HG02870 (cell line): Measurements from ENCODE around the gene SF3B6.
"Not testable (repeated sequence)": the region's sequence is repeated elsewhere in the genome, so short reads cannot be mapped to it uniquely, and the experiment has no call there.

Experiments
- ATAC-seq: cut with Tn5 transposase; IDR thresholded peaks from one replicate; pipeline ENCODE4 v1.9.1; 2021; ENCODE audit warnings: mild to moderate bottlenecking, moderate library complexity; ENCODE audit not compliant: unreplicated experiment

Gene SF3B6, protein sequence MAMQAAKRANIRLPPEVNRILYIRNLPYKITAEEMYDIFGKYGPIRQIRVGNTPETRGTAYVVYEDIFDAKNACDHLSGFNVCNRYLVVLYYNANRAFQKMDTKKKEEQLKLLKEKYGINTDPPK

DNA sequence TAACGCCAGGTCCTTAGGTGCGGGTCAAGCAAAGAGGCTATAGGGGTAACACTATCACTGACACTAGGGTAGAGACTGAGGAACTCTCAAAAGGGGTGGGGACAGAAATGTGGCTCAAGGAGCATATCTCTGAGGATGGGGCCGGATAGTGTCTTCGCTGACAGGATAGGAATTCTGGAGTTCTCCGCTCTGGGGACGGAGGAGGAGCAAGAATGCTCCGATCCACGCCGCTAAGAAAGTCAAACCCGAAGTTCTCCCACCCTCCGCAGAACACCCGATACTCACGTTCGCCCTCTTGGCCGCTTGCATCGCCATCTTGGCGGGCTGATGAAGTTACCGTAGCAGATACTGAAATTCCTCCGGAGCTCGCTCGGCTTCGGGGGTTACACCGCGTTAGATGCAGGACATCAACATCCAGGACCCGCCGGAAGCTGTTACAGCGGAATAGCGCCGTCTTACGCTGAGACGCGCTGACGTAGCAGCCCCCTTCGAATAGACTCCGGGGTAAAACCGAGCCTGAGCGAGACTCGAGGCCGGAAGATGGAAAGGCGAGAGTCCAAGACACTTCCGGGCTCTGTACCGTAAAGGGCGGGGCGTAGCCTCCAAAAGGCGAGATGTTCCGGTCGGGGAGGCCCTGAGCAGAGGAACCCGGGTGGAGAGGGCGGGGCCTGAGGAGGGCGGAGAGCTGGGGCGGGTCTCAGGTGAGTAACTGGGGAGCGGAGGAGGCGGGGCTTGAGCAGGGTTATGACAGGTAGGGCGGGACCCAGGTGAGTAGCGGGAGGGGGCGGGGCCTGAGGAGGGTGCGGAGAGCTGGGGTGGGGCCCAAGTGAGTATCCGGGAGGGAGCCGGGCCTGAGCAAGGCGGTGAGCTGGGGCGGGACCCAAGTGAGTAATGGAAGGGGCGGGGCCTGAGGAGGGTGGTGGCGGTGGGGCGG is at the start of gene SF3B6:
Gene SF3B6 (minus strand): TSS at position 412 of the 934 bp plus-strand sequence. CDS start 97 bp downstream, at position 315.
- peak; percentile 98 for ATAC-seq

DNA sequence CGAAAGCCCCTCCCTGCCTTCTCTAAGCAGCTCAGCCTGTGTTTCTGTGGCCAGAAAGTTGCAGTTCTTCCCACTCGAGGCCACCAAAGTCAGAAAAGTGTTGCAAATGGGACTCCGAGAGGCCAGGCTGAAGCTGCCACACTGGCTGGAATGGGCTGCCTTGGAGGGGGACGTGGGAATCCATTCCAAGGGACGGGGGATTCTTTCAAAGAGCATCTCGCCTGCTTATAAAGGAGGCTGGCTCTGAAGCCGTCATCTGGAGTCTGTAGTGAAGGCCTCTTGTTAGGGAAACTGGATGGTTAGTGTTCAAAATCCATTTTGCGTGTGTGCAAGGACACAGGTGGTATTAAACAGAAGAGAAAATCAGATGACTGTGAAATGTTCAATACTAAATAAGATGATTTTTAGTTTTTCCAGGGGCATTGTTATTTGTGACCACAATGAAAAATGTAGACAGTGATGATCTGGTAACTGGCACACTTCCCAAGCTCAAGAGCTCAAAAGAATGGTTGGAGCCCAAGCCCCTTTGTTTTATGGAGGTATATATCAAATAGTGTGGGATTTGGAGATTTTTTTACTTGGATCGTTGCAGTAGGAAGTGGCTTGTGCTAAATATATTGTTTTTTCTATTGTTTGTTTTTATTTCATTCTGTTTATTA is 47.9 kb upstream of the SF3B6 start:
- peak; percentile 1 for ATAC-seq

DNA sequence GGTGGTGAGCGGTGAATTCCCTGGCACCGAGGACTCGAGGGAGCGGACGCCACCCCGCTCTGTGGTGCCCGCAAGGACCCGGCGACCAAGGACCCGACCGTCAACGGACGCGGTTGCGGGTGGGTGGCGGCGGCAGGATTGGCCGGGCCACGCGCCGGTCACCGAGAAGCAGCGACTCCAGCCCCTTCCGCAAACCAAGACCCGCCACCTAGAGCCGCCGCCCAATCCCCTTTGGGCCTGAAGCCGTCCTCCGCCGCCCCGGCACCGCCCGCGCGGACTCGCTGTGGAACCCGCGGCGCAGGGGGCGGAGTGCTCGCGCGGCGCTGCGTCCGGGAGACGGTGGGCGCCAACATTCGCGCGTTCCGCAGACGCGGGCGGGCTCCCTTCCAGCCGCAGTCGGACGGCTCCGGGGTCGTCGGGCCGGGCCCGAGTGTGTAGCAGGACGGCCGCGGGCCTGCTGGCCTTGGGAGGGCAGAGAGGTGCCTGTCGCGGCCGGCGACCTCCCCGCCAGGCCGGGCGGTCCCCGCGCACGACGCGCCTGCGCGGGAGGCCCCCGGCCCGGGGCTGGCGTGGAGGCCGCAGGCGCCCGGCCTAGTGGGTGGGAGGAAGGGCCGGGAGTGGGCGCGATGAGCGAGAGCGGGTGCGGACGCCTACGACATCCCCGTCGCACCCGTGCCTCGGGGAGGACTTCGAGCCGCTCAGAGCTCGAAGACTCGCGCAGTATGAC is 47.2 kb upstream of the SF3B6 start, which contains the start of the genes FAM228B and PFN4:
Gene FAM228B (plus strand): TSS at position 275 of the 727 bp plus-strand sequence. CDS start 893 bp downstream, outside the sequence.
Gene PFN4 (minus strand): TSS at position 140 of the 727 bp plus-strand sequence. CDS start 799 bp downstream, outside the sequence.
- peak; percentile 88 for ATAC-seq

DNA sequence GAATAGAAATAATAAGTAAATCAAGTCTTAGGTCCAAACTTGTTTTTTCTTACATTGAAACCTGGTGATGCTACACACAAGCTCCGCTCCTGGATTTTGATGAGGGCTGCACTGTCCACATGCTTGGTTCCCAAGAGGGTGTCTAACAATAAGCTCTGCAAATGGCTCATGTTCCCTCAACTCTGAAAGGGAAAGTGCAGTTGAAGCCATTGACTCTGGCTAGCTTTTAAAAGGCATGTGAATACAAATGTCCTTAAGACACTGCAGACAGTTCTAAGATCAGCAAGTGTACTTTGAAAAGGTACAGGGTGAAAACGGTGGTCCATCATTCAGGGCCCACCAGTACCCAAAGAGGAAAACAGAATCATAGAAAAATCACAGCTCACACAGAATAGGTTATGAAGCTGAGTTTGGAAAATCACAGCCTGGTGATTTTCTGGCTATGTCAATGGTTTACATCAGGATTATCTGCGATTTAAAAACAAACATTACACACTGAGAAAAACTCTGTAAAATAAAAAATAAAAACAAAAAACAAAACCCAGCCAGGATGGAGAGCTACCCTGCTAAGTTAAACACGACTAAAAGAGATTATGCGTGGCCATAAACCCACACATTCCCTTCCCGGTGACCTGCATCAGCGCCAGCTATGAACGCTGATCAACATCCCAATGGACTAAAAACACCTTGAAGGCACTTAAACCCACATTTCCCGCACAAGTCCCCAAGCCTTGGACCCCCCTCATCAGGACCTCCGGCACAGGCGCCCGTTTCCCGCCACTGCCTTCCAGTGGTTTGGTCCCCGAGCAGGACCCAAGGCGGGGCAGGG is 46.5 kb upstream of the SF3B6 start:
- no peak for ATAC-seq

DNA sequence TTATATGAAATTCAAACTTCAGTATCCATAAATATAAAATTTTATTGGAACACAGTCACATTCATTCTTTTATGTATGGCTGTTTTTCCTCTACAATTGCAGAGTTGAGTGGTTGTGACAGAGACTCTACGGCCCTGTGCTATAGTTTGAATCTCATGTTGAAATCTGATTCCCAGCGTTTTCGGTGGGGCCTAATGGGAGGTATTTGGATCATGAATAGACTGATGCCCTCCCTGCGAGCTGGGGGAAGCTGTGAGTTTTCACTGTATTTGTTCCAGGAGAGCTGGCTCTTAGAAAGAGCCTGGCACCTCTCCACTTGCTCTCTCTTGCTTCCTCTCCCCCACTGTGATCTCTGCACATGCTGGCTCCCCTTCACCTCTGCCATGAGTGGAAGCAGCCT is 45.3 kb upstream of the SF3B6 start:
- no peak for ATAC-seq

DNA sequence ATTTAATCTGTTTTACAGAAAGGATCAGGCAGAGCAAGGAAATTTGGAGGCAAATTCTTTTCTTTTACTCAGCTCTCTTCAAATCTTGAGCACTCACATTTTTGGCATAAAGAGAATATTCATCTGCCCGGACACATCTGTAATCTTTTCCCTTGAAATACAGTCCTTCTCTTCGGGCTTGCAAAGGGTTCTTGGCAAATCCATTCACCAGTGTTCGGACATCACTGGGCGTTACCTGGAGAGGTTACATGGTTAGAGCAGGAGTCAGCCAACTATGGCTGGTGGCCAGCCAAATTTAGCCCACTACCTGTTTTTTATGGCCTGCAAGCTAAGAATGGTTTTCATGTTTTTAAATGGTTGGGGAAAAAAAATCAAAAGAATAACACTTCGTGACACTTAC is 44.9 kb upstream of the SF3B6 start:
- ATAC-seq: no peak

DNA sequence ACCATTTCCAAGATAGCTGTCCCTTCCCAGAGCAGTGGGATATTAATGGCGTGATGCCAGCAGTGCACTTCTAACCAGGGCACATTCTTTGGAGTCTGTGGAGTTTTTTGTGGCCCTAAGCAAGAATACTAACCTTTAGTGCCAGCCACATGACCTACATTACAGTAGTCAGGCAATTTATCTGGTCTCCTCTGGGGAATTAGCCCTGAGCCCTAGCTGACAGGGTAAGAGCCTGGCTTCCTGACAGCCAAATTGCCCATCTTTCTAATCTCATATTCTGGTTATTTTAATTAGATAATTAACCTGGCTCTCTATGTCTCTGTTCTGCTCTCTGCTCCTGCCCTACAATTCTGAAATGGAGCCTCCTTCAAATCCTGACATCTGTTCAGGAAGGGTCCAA is 41.8 kb upstream of the SF3B6 start:
- no peak for ATAC-seq

DNA sequence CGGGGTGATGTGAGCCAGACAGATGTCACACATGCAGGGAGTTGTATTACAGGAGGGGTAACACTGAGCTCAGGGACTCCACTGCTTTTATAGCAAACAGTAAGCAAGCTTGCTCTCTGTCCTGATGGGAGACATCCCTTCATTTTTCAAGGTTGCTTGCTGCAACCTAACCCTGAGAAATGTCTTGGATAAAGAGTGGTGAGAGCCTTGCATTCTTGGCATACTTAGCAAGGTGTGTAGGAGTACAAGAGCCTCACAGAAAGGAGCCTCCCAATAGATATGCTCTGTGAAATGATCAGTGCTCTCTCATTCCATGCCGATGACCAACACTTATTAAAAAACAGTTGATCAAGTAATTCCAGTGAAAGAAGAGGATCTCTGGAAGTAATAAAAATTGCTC is 38.9 kb upstream of the SF3B6 start:
- no peak for ATAC-seq

DNA sequence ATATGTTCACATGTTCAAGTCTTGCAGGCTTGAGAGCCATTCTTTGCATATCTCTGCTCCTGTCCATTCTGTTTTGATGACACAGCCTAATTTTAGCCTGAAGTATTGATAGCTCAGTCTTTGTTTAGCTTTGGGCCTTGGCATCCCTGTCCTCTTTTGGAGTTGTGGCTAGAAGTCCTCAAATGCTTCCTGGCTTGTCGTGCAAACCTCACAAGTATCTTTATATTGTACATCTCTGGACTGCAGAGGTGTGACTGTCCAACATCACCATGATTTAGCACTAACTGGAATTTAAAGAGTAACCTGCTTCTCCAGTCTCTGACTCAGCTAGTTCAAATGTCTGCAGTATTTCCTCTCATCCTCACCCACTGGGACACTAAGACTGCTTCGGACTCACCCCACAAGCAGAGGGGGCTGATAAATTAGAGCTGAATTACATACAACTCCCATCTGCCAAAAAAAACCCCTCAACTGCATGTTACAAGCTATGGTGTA is 35.3 kb upstream of the SF3B6 start:
- no peak for ATAC-seq

DNA sequence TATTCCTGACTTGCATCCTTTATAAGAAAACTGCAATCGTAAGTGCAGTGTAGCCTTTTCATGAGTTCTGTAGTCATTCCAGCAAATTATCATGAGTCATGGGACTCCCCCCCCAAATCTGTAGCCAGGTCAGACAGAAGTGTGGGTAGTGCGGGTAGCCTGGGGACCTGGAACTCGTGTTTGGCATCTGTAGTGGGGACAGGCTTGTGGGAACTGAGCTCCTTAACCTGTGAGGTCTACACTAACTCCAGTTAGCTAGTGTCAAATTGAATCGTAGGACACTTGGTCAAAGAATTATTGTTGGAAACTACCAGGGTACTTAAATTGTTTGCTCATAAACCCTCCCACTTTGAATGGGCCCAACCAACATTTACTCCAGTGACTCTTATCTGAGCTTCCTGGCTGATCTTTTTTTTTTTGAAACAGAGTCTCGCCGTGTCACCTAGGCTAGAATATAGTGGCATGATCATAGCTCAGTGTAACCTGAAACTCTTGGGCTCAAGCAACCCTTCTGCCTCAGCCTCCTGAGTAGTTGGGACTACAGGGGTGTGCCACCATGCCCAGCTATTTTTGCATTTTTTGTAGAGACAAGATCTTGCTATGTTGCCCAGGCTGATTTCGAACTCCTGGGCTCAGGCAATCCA is 34.7 kb upstream of the SF3B6 start:
- no peak for ATAC-seq

DNA sequence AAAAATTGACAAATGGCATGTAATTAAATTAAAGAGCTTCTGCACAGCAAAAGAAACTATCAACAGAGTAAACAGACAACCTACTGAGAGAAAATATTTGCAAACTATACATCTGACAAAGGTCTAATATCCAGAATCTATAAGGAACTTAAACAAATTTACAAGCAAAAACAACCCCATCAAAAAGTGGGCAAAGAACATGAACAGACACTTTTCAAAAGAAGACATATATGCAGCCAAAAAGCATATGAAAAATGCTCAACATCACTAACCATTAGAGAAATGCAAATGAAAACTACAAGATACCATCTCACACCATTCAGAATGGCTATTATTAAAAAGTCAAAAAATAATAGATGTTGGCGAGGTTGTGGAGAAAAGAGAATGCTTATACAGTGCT is 33.3 kb upstream of the SF3B6 start:
- ATAC-seq: not testable (repeated sequence)

DNA sequence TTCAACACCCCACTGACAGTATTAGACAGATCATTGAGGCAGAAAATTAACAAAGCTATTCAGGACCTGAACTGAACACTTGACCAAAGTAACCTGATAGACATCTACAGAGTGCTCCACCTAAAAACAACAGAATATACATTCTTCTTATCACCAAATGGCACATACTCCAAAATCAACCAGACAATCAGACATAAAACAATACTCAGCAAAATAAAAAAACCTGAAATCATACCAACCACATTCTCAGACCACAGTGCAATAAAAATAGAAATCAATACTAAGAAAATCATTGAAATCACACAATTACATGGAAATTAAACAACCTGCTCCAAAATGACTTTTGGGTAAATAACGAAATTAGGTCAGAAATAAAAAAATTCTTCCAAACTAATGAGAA is 31.2 kb upstream of the SF3B6 start:
- ATAC-seq: no peak

DNA sequence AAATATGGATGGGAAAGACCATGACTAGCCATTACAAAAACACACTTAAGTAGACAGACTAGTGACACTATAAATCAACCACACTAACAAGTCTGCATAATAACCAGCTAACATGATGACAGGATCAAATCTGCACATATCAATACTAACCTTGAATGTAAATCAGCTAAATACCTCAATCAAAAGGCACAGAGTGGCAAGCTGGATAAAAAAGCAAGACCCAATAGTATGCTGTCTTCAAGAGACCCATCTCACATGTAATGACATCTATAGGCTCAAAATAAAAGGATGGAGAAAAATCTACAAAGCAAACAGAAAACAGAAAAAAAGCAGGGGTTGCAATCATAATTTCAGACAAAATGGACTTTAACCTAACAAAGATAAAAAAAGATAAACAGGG is 30.7 kb upstream of the SF3B6 start:
- no peak for ATAC-seq

DNA sequence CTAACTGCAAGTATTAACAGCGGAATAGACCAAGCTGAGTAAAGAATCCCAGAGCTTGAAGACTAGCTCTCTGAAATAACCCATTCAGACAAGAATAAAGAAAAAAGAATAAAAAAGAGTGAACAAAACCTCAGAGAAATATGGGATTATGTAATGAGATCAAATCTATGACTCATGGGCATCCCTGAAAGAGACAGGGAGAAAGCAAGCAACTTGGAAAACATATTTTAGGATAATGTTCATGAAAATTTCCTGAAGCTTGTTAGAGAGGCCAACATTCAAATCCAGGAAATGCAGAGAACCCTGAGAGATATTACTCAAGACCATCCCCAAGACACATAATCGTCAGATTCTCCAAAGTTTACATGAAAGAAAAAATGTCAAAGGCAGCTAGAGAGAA is 29.7 kb upstream of the SF3B6 start:
- ATAC-seq: no peak

DNA sequence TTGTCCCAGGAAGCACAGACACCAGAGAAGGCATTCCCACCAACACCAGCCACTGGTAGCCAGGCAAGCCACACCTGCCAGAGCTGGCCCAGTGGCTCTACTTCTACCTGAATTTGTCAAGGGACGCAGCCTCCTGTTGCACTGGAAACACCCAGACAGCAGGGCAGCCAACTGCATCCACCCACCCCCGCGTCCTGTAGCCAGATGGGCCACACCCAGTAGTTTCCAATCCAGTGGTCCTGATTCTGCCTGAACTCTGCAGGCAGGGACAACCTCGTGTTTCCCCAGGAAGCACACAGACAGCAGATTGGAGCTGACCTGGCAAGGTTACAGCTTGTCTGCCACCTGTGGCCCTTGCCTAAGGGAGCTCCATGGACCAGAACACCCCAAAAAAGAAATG is 28.8 kb upstream of the SF3B6 start:
- ATAC-seq: no peak

DNA sequence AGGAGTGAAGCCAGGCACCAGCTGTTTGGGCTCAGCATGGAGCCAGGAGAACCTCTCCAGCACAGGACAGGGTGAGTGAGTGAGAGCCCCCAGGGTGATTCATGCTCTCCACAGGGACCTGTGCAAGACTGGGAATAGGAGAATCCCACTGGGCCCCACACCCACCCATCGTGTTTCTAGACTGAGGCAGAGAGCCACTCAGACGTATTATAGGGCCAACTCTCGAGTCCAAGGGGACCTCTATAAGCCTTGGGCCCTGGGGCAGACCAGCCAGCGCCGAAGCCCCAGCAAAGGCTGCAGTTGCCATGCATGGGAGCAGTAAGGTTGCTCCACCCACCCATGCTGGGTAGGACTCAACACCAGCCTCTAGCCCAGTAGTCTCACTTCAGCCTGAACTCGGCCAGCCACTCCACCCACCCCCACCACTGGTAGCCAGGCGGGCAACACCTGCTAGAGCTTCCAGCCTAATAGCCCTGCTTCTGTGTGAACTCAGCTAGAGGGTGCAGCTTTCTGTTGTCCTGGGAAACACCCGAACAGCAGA is 28.1 kb upstream of the SF3B6 start:
- no peak for ATAC-seq

DNA sequence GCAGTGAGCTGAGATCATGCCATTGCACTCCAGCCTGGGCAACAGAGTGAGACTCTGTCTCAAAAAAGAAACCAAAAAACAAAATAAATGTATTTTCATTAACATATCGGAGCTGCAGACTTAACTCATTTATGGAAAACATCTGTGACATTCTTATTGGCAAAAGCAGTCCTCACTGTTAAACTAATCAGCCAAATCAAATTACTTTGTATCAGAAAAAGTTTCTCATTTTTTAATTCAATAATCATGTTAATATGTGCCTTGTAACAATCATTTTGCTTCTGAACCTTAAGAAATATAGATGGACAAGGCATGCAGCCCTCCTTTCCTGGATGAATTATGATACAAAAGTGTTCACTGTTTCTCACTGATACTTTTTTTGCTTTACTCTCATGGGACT is 26.6 kb upstream of the SF3B6 start:
- ATAC-seq: no peak

DNA sequence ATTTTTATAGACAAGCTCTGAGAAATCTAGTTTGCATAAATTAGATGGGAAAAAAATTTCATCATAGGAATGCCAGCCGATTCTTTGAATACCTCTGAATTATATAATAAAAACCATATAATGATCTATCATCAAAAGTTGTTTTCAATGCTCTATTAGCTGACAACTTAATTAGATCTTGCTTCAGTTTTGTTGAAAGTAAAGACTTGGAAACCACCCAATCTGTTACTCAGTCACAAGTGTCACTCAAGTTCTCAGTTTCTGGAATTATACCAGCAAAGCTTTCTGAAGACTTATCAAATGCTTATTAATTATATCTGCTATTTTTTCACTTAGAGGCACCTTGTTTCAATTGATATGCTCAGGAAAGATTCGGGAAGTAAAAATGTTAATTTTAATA is 25.9 kb upstream of the SF3B6 start:
- ATAC-seq: no peak

DNA sequence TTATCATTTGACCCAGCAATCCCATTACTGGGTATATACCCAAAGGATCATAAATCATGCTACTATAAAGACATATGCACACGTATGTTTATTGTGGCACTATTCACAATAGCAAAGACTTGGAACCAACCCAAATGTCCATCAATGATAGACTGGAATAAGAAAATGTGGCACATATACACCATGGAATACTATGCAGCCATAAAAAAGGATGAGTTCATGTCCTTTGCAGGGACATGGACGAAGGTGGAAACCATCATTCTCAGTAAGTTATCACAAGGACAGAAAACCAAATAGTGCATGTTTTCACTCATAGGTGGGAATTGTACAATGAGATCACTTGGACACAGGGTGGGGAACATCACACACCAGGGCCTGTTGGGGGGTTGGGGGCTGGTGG is 24.6 kb upstream of the SF3B6 start:
- not testable (repeated sequence) for ATAC-seq
